ENCODE measurements around the gene SUMO3.

- no peak for TF ChIP-seq POLR2AphosphoS5 (IDR thresholded peaks at IDR 0.05; ENCODE audit: borderline replicate concordance, low read depth, low read length)
- no peak for TF ChIP-seq EZH2 (IDR thresholded peaks at IDR 0.05)
These were observed 27.5 kb downstream of the SUMO3 start for GRCh38 chr21:44790368-44790767.

Data from SK-N-MC (cell line).